Measurements from ENCODE around the gene OR2AJ1.
"Not testable (repeated sequence)": the region's sequence is repeated elsewhere in the genome, so short reads cannot be mapped to it uniquely, and the experiment has no call there.

OR2AJ1 gene

DNA sequence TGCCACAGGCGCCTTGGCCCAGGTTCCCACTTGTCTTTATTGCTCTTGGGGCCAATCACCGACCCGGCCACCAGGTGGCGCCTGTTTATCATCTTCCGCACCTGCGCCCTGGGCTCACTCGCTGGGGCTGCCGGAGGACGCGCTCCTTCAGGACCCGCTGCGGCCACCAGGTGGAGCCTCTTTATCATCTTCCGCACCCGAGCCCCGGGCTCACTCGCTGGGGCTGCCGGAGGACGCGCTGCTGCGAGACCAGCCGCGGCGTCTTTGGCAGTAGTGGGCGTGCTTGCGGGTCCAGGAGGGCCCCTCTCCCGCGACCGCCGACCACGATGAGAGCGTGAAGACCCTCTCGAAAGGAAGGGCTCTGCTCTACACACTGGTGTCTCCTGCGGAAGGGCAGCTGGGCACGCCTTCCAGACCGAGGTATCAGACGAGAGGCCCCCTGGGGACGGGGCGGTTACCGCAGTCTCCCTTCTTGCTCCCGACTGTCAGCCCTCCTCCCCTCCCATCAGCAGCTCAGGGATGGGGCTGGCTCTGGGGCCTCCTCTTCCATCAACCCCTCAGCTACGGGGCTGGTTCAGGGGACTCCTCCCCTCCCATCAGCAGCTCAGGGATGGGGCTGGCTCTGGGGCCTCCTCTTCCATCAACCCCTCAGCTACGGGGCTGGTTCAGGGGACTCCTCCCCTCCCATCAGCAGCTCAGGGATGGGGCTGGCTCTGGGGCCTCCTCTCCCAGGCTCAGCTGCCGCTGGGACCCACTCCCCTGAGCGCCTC, 12.5 kb downstream of the OR2AJ1 start:
- not testable (repeated sequence) for H3K9me3 ChIP-seq (ENCODE audit: control insufficient read depth, insufficient read depth, low read length); H3K27ac ChIP-seq (ENCODE audit: low read depth, low read length); H3K4me1 ChIP-seq (ENCODE audit: control insufficient read depth, low read length); H3K36me3 ChIP-seq (ENCODE audit: control insufficient read depth, low read length); H3K9me2 ChIP-seq (replicated peaks; ENCODE audit: control insufficient read depth, low read length); H3K79me2 ChIP-seq (ENCODE audit: control insufficient read depth, low read length); H3K27me3 ChIP-seq (ENCODE audit: control insufficient read depth, low read length); H3F3A ChIP-seq (ENCODE audit: control insufficient read depth, insufficient read depth); H4K20me1 ChIP-seq (ENCODE audit: control insufficient read depth, insufficient read depth, low read depth, low read length)
- TF ChIP-seq, protein P1, sequence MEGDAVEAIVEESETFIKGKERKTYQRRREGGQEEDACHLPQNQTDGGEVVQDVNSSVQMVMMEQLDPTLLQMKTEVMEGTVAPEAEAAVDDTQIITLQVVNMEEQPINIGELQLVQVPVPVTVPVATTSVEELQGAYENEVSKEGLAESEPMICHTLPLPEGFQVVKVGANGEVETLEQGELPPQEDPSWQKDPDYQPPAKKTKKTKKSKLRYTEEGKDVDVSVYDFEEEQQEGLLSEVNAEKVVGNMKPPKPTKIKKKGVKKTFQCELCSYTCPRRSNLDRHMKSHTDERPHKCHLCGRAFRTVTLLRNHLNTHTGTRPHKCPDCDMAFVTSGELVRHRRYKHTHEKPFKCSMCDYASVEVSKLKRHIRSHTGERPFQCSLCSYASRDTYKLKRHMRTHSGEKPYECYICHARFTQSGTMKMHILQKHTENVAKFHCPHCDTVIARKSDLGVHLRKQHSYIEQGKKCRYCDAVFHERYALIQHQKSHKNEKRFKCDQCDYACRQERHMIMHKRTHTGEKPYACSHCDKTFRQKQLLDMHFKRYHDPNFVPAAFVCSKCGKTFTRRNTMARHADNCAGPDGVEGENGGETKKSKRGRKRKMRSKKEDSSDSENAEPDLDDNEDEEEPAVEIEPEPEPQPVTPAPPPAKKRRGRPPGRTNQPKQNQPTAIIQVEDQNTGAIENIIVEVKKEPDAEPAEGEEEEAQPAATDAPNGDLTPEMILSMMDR (IDR thresholded peaks at IDR 0.05; ENCODE audit: low read depth, low read length, poor library complexity, severe bottlenecking): peak; percentile 93
- Histone ChIP-seq H3K4me3 (ENCODE audit: low read length) (peak overlapping the region; percentile 70), H3K4me2 (ENCODE audit: low read length) (peak overlapping the region; percentile 53)

DNA sequence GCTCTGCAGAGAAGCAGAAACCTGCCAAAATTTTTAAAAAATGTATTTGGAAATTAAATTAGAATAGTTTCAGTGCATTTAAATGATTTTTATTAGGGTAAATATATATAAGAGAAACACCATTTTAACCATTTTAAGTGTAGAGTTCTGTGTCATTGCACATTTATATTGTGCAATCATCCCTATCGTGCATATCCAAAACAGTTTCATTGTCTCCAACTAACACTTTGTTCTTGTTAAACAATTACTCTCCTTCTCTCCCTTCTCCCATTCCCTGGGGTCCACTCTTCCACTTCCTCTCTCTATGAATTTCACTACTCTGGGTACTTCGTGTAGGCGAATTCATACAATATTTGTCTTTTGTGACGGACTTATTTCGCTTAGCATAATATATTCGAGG, 17.9 kb downstream of the OR2AJ1 start:
- Histone ChIP-seq H3K27me3 (ENCODE audit: control insufficient read depth, low read length) (no peaks in the 10 kb centered on the region), H3F3A (ENCODE audit: control insufficient read depth, insufficient read depth) (no peaks in the 10 kb centered on the region), H3K4me1 (ENCODE audit: control insufficient read depth, low read length) (no peaks in the 10 kb centered on the region; the same call in 1 of the 2 replicates), H4K20me1 (ENCODE audit: control insufficient read depth, insufficient read depth, low read depth, low read length) (no peaks in the 10 kb centered on the region), H3K27ac (ENCODE audit: low read depth, low read length) (no peak overlapping the region), H3K79me2 (ENCODE audit: control insufficient read depth, low read length) (no peaks in the 10 kb centered on the region), H3K9me3 (ENCODE audit: control insufficient read depth, insufficient read depth, low read length) (no peaks in the 10 kb centered on the region), H3K36me3 (ENCODE audit: control insufficient read depth, low read length) (no peaks in the 10 kb centered on the region), H3K4me2 (ENCODE audit: low read length) (no peak overlapping the region), H3K9me2 (replicated peaks; ENCODE audit: control insufficient read depth, low read length) (no peaks in the 10 kb centered on the region), H3K4me3 (ENCODE audit: low read length) (no peak overlapping the region)
- no peak for TF ChIP-seq EZH2phosphoT487 (IDR thresholded peaks at IDR 0.05; ENCODE audit: borderline replicate concordance, low read length)
- TF ChIP-seq, protein P1 (IDR thresholded peaks at IDR 0.05; ENCODE audit: low read depth, low read length, poor library complexity, severe bottlenecking): no peak

DNA sequence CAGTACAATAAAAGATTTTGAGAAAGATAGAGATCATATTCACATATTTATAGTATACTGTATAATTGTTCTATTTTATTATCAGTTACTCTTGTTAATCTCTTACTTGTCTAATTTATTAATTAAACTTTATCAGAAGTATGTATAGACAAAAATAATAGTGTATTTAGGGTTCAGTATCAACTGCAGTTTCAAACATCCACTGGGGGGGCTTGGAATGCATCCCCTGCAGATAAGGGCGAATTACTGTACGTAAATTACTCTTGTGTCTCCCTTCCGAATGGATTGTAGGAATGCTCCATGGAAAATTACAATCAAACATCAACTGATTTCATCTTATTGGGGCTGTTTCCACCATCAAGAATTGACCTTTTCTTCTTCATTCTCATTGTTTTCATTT, 23.9 kb downstream of the OR2AJ1 start, which contains the start of gene OR2L8:
OR2L8 (plus strand) TSS at position 301 of the 400 bp plus-strand sequence; CDS start at position 301, 0 bp downstream.
- TF ChIP-seq, protein P1 (IDR thresholded peaks at IDR 0.05; ENCODE audit: low read depth, low read length, poor library complexity, severe bottlenecking): no peak
- no peak for TF ChIP-seq EZH2phosphoT487 (IDR thresholded peaks at IDR 0.05; ENCODE audit: borderline replicate concordance, low read length)
- Histone ChIP-seq H3K36me3 (ENCODE audit: control insufficient read depth, low read length) (no peaks in the 10 kb centered on the region), H3K27ac (ENCODE audit: low read depth, low read length) (no peak within 1 kb of the TSS), H4K20me1 (ENCODE audit: control insufficient read depth, insufficient read depth, low read depth, low read length) (no peaks in the 10 kb centered on the region), H3K9me3 (ENCODE audit: control insufficient read depth, insufficient read depth, low read length) (no peaks in the 10 kb centered on the region), H3K4me1 (ENCODE audit: control insufficient read depth, low read length) (no peaks in the 10 kb centered on the region), H3K4me3 (ENCODE audit: low read length) (no peak within 1 kb of the TSS), H3K4me2 (ENCODE audit: low read length) (no peak within 1 kb of the TSS), H3K79me2 (ENCODE audit: control insufficient read depth, low read length) (no peaks in the 10 kb centered on the region), H3K9me2 (replicated peaks; ENCODE audit: control insufficient read depth, low read length) (no peaks in the 10 kb centered on the region), H3K27me3 (ENCODE audit: control insufficient read depth, low read length) (no peaks in the 10 kb centered on the region), H3F3A (ENCODE audit: control insufficient read depth, insufficient read depth) (no peaks in the 10 kb centered on the region)
